IMR-90 (cell line): ENCODE data around the gene CR1L. TPM values are rescaled to one million over a fixed set of nuclear protein-coding genes. Genes with fewer than 3 reads are reported as not detected.

Source experiments
- ATAC-seq: fragments of 200-7000 bp; cut with Tn5 transposase; 2 replicates; pipeline ENCODE4 v1.9.1; 2020; ENCODE audit warnings: low read depth, mild to moderate bottlenecking, moderate library complexity
- BruUV-seq: library from RNA; stranded (reverse); fragments of 400-500 nt; replicated peaks from 2 replicates; lab custom pipeline; 2021; lab: Mats Ljungman, UMichigan
- CTCF ChIA-PET: fragments of 300-600 bp; formaldehyde crosslinking; extraction: SDS; loops from one replicate; lab custom pipeline; 2021; ENCODE audit warnings: antibody characterized with exemption; lab: Yijun Ruan, JAX
- POLR2A ChIA-PET: fragments of 300-600 bp; sonication (Branson Sonifier 250); formaldehyde crosslinking; loops from one replicate; lab custom pipeline; 2022; ENCODE audit warnings: antibody characterized with exemption; ENCODE audit not compliant: unreplicated experiment; lab: Charles Lee
- DNase-seq: peaks from one replicate; pipeline ENCODE4 v3.0.0; 2013
- H2AFZ ChIP-seq: replicated peaks from 2 replicates; pipeline ENCODE3; 2013; ENCODE audit warnings: low read length, mild to moderate bottlenecking; ENCODE audit not compliant: poor library complexity
- H2AK5ac ChIP-seq: 2 replicates; pipeline ENCODE4 v1.6.1; 2013; ENCODE audit warnings: low read depth, low read length, inconsistent platforms
- H2AK9ac ChIP-seq: replicated peaks from 2 replicates; pipeline ENCODE3; 2013; ENCODE audit warnings: mild to moderate bottlenecking, low read depth, low read length, moderate library complexity; ENCODE audit not compliant: poor library complexity
- H2BK120ac ChIP-seq: 2 replicates; pipeline ENCODE4 v1.6.1; 2013; ENCODE audit warnings: low read depth, low read length, inconsistent platforms
- H2BK15ac ChIP-seq: 3 replicates; pipeline ENCODE4 v1.6.1; 2013; ENCODE audit warnings: low read depth, low read length, inconsistent platforms
- H2BK20ac ChIP-seq: 2 replicates; pipeline ENCODE4 v1.6.1; 2013; ENCODE audit warnings: low read depth, mild to moderate bottlenecking, inconsistent platforms, low read length, moderate library complexity
- H2BK5ac ChIP-seq: 2 replicates; pipeline ENCODE4 v1.6.1; 2013; ENCODE audit warnings: mild to moderate bottlenecking, low read depth, low read length, inconsistent platforms; ENCODE audit not compliant: poor library complexity, severe bottlenecking
- H3K14ac ChIP-seq: replicated peaks from 2 replicates; pipeline ENCODE4 v1.6.1; 2013; ENCODE audit warnings: low read depth, low read length, inconsistent platforms
- H3K18ac ChIP-seq: 2 replicates; pipeline ENCODE4 v1.6.1; 2013; ENCODE audit warnings: low read depth, low read length, control low read depth
- H3K23ac ChIP-seq: 2 replicates; pipeline ENCODE4 v1.6.1; 2013; ENCODE audit warnings: low read depth, low read length, inconsistent platforms
- H3K27ac ChIP-seq: 2 replicates; pipeline ENCODE4 v1.5.1; 2013; ENCODE audit warnings: mild to moderate bottlenecking, control low read depth, low read length; ENCODE audit not compliant: insufficient read depth
- H3K27me3 ChIP-seq: 2 replicates; pipeline ENCODE4 v1.6.1; 2013; ENCODE audit warnings: low read length; ENCODE audit not compliant: control insufficient read depth, insufficient read depth
- H3K36me3 ChIP-seq: 2 replicates; pipeline ENCODE4 v1.6.1; 2013; ENCODE audit warnings: low read length, mixed read lengths; ENCODE audit not compliant: control insufficient read depth, insufficient read depth
- H3K4ac ChIP-seq: 2 replicates; pipeline ENCODE4 v1.6.1; 2013; ENCODE audit warnings: low read depth, low read length, inconsistent platforms
- H3K4me1 ChIP-seq: 2 replicates; pipeline ENCODE4 v1.6.1; 2013; ENCODE audit warnings: low read length, mixed read lengths; ENCODE audit not compliant: control insufficient read depth, insufficient read depth
- H3K4me2 ChIP-seq: 2 replicates; pipeline ENCODE4 v1.6.1; 2013; ENCODE audit warnings: low read depth, mild to moderate bottlenecking, control low read depth, low read length, moderate library complexity
- H3K4me3 ChIP-seq: 2 replicates; pipeline ENCODE4 v1.5.1; 2013; ENCODE audit warnings: low read depth, mild to moderate bottlenecking, control low read depth, low read length, moderate library complexity; ENCODE audit not compliant: insufficient read depth
- H3K56ac ChIP-seq: 2 replicates; pipeline ENCODE4 v1.6.1; 2013; ENCODE audit warnings: low read length, inconsistent platforms; ENCODE audit not compliant: insufficient read depth; ENCODE audit errors: extremely low read depth
- H3K79me1 ChIP-seq, 2 experiments: 2 replicates each; pipeline ENCODE4 v1.6.1; 2013; ENCODE audit warnings: low read length in 2 of 2, inconsistent platforms in 1 of 2, low read depth in 1 of 2
- H3K9ac ChIP-seq: 2 replicates; pipeline ENCODE4 v1.6.1; 2013; ENCODE audit warnings: low read depth, low read length, control low read depth
- H3K9me1 ChIP-seq: 2 replicates; pipeline ENCODE4 v1.6.1; 2013; ENCODE audit warnings: low read length, inconsistent platforms; ENCODE audit not compliant: insufficient read depth
- H3K9me3 ChIP-seq: 2 replicates; pipeline ENCODE4 v1.6.1; 2013; ENCODE audit warnings: low read length; ENCODE audit not compliant: control insufficient read depth, insufficient read depth
- H4K20me1 ChIP-seq: 2 replicates; pipeline ENCODE4 v1.6.1; 2013; ENCODE audit warnings: low read length, inconsistent platforms; ENCODE audit not compliant: insufficient read depth
- H4K5ac ChIP-seq: 2 replicates; pipeline ENCODE4 v1.6.1; 2013; ENCODE audit warnings: mild to moderate bottlenecking, low read depth, low read length, control low read depth
- H4K8ac ChIP-seq, 2 experiments: 2 replicates each; pipeline ENCODE4 v1.6.1; 2013; ENCODE audit warnings: low read depth in 2 of 2, low read length in 2 of 2, control low read depth in 1 of 2, inconsistent platforms in 1 of 2
- H4K91ac ChIP-seq: 2 replicates; pipeline ENCODE4 v1.6.1; 2013; ENCODE audit warnings: low read depth, low read length, inconsistent platforms; ENCODE audit not compliant: insufficient read depth
- BHLHE40 ChIP-seq: fragments of 150-350 bp; IDR thresholded peaks from 2 replicates; pipeline ENCODE4 v1.6.1; 2016; ENCODE audit warnings: mild to moderate bottlenecking, low read depth, low read length
- CEBPB ChIP-seq: IDR thresholded peaks from 2 replicates; pipeline ENCODE4 v1.6.1; 2012; ENCODE audit warnings: low read depth, low read length, improper control_type of control experiment
- CHD1 ChIP-seq: IDR thresholded peaks from 2 replicates; pipeline ENCODE4 v1.6.1; 2012; ENCODE audit warnings: low read depth, low read length, improper control_type of control experiment
- CTCF ChIP-seq: conservative IDR thresholded peaks from 2 replicates; pipeline ENCODE4 v1.5.1; 2012; ENCODE audit warnings: mild to moderate bottlenecking, low read depth, low read length, improper control_type of control experiment
- ELK1 ChIP-seq: fragments of 150-350 bp; IDR thresholded peaks from 2 replicates; pipeline ENCODE4 v1.6.1; 2016; ENCODE audit warnings: low read depth, mild to moderate bottlenecking, low read length, moderate library complexity, borderline replicate concordance
- MAFK ChIP-seq: IDR thresholded peaks from 2 replicates; pipeline ENCODE4 v1.6.1; 2012; ENCODE audit warnings: low read depth, low read length, improper control_type of control experiment
- MAZ ChIP-seq: IDR thresholded peaks from 2 replicates; pipeline ENCODE4 v1.6.1; 2012; ENCODE audit warnings: low read depth, mild to moderate bottlenecking, low read length, improper control_type of control experiment, moderate library complexity, borderline replicate concordance
- MXI1 ChIP-seq: IDR thresholded peaks from 2 replicates; pipeline ENCODE4 v1.6.1; 2012; ENCODE audit warnings: low read depth, mild to moderate bottlenecking, low read length, moderate library complexity, borderline replicate concordance
- NFE2L2 ChIP-seq: fragments of 150-350 bp; IDR thresholded peaks from 2 replicates; pipeline ENCODE4 v1.6.1; 2016; ENCODE audit warnings: low read depth, mild to moderate bottlenecking, low read length
- POLR2A ChIP-seq: IDR thresholded peaks from 2 replicates; pipeline ENCODE4 v1.6.1; 2012; ENCODE audit warnings: mild to moderate bottlenecking, low read depth, low read length
- RAD21 ChIP-seq: IDR thresholded peaks from 2 replicates; pipeline ENCODE4 v1.6.1; 2012; ENCODE audit warnings: low read length, improper control_type of control experiment
- RCOR1 ChIP-seq: IDR thresholded peaks from 2 replicates; pipeline ENCODE4 v1.6.1; 2012; ENCODE audit warnings: mild to moderate bottlenecking, low read length, improper control_type of control experiment; ENCODE audit not compliant: insufficient replicate concordance
- SMC3 ChIP-seq: fragments of 150-350 bp; IDR thresholded peaks from 2 replicates; pipeline ENCODE4 v1.6.1; 2016; ENCODE audit warnings: low read depth, mild to moderate bottlenecking, antibody characterized with exemption, low read length, moderate library complexity
- USF2 ChIP-seq: fragments of 150-350 bp; IDR thresholded peaks from 2 replicates; pipeline ENCODE4 v1.6.1; 2017; ENCODE audit warnings: mild to moderate bottlenecking, antibody characterized with exemption, low read length, low read depth
- WGBS, 2 experiments: methylation state at CpG; one replicate each; pipeline versions ENCODE4 v1.1.5 to v1.1.7; 2013; ENCODE audit warnings: missing lambda C conversion rate in 2 of 2; ENCODE audit not compliant: insufficient read length in 1 of 2; ENCODE audit errors: extremely low coverage in 2 of 2; 5-methylcytosine and 5-hydroxymethylcytosine counted together
- dilution Hi-C: fragments of 300-500 bp; cut with HindIII; formaldehyde crosslinking; loops from one replicate; pipeline ENCODE4 v1.14.3; 2018; ENCODE audit warnings: low sequenced_read_pairs; ENCODE audit not compliant: unreplicated experiment
- in situ Hi-C: fragments of 300-500 bp; cut with MboI; formaldehyde crosslinking; loops from 3 replicates; pipeline ENCODE4 v1.14.3; 2019; ENCODE audit warnings: low sequenced_read_pairs, inconsistent platforms, mixed read lengths
- intact Hi-C: fragments of 100-400 bp; cut with micrococcal nuclease; formaldehyde crosslinking; loops from 2 replicates; pipeline ENCODE4 v1.10.0; 2022
- polyA plus RNA-seq, 3 experiments: library from polyadenylated mRNA; depleted of rRNA; stranded (reverse); fragments of >200 nt; gene quantifications; 2 replicates each; pipeline ENCODE4 v1.2.3, GENCODE V29; 2012; ENCODE audit warnings: low replicate concordance in 1 of 3
- total RNA-seq: library from RNA; depleted of rRNA; stranded (reverse); fragments of >200 nt; gene quantifications from 2 replicates; pipeline ENCODE4 v1.2.3, GENCODE V29; 2012

Gene CR1L
- total and polyA plus RNA-seq, 2 of the 4 experiments (the other 2 are of a cell fraction) = not detected

- CTCF ChIA-PET = no interaction called here
- ATAC-seq = no peak
- H3K56ac ChIP-seq = no peak overlapping the region
Observed at GRCh38 chr1:207626972-207627337, 18.0 kb upstream of the CR1L start.

More at GRCh38 chr1:207626972-207627337, 18.0 kb upstream of the CR1L start:
- H3K27ac ChIP-seq = no peak overlapping the region
- no peaks in the 10 kb centered on the region for H3K9me1 ChIP-seq
- no TSS peak for BruUV-seq
- POLR2A ChIA-PET = no interaction called here
- H2AK9ac ChIP-seq = no peak overlapping the region
- no peak overlapping the region for H3K14ac ChIP-seq
- H2BK5ac ChIP-seq = no peak overlapping the region
- H3K4me1 ChIP-seq = no peaks in the 10 kb centered on the region
- no peak overlapping the region for H3K4me3 ChIP-seq
- intact Hi-C loops (no loop called here), dilution Hi-C loops (no loop called here), in situ Hi-C loops (no loop called here)
- H2BK20ac ChIP-seq = no peak overlapping the region
- H3K23ac ChIP-seq = no peak overlapping the region
- no peak for TF ChIP-seq MXI1
- no peak for TF ChIP-seq SMC3
- TF ChIP-seq POLR2A = no peak
- TF ChIP-seq CEBPB = no peak
- TF ChIP-seq BHLHE40 = no peak
- TF ChIP-seq ELK1 = no peak
- no peak for TF ChIP-seq RCOR1
- TF ChIP-seq NFE2L2 = no peak
- no peak for TF ChIP-seq RAD21
- TF ChIP-seq CTCF = no peak
- TF ChIP-seq MAFK = no peak
- TF ChIP-seq CHD1 = no peak
- no peak for TF ChIP-seq USF2
- no peak for TF ChIP-seq MAZ
- no peaks in the 10 kb centered on the region for H3K79me1 ChIP-seq
- H3K4ac ChIP-seq = no peak overlapping the region
- no peak overlapping the region for H2AFZ ChIP-seq
- no peaks in the 10 kb centered on the region for H3K9me3 ChIP-seq
- no peak overlapping the region for H3K4me2 ChIP-seq
- no CpG with 5 or more reads among the region's 1 CpG for WGBS, 2 experiments
- H3K36me3 ChIP-seq = no peaks in the 10 kb centered on the region
- no peak overlapping the region for H3K18ac ChIP-seq
- no peak overlapping the region for H2BK15ac ChIP-seq
- H2BK120ac ChIP-seq = no peak overlapping the region
- no peak overlapping the region for H4K5ac ChIP-seq
- no peaks in the 10 kb centered on the region for H4K20me1 ChIP-seq
- no peak overlapping the region for H4K91ac ChIP-seq
- H2AK5ac ChIP-seq = no peak overlapping the region
- no peak overlapping the region for H4K8ac ChIP-seq
- no peak overlapping the region for H3K9ac ChIP-seq
- H3K27me3 ChIP-seq = no peaks in the 10 kb centered on the region
- DNase-seq = no peak
